Coronary artery (tissue), 2 donors: ENCODE results near the gene CTIF.

Experiments
- DNase-seq: peaks from one replicate; pipeline ENCODE4 v3.0.0-alpha.2; 2017; ENCODE audit warnings: low spot score
- H3K27ac ChIP-seq, 2 donors: fragments of 200-600 bp; sonication (generic); one replicate each; pipeline ENCODE4 v1.5.1; 2016 to 2019
- H3K4me3 ChIP-seq: fragments of 200-600 bp; sonication (generic); 2 replicates; pipeline ENCODE4 v1.5.1; 2016; ENCODE audit warnings: mild to moderate bottlenecking, moderate library complexity
- CTCF ChIP-seq: fragments of 200-600 bp; sonication (generic); IDR thresholded peaks from one replicate; pipeline ENCODE4 v1.5.1; 2019; ENCODE audit warnings: antibody characterized with exemption

Gene CTIF

GRCh38 chr18:48862678-48863270, 323.9 kb downstream of the CTIF start:
- TF ChIP-seq CTCF = no peak
- DNase-seq = peak; percentile 91
- H3K4me3 ChIP-seq = no peak overlapping the region
- H3K27ac ChIP-seq = peak overlapping the region; percentile 70 to 88

- DNase-seq = no peak
- H3K4me3 ChIP-seq = no peak overlapping the region
- peak overlapping the region; percentile 70 to 88 for H3K27ac ChIP-seq
- TF ChIP-seq CTCF = no peak
Measured at GRCh38 chr18:48863432-48864065, 324.7 kb downstream of the CTIF start.

- TF ChIP-seq CTCF = no peak
- H3K4me3 ChIP-seq = no peak overlapping the region
- DNase-seq = no peak
- H3K27ac ChIP-seq = no peak overlapping the region
Measured at GRCh38 chr18:48864876-48865275, 326.0 kb downstream of the CTIF start.

- Histone ChIP-seq H3K27ac (peak overlapping the region; percentile 13 to 60), H3K4me3 (no peak overlapping the region)
- no peak for TF ChIP-seq CTCF
- no peak for DNase-seq
Measured at GRCh38 chr18:48866028-48866733, 327.4 kb downstream of the CTIF start.

- peak overlapping the region in 1 of 2 donors; percentile 60 for H3K27ac ChIP-seq
- no peak for TF ChIP-seq CTCF
- no peak for DNase-seq
- H3K4me3 ChIP-seq = no peak overlapping the region
Measured at GRCh38 chr18:48866856-48867255, 328.0 kb downstream of the CTIF start.

- Histone ChIP-seq H3K4me3 (no peak overlapping the region), H3K27ac (no peak overlapping the region)
- DNase-seq = no peak
- no peak for TF ChIP-seq CTCF
Measured at GRCh38 chr18:48867978-48868377, 329.1 kb downstream of the CTIF start.
